GM12878 (cell line): ENCODE data around the gene ACSL1. TPM values are rescaled to one million over a fixed set of nuclear protein-coding genes. Genes with fewer than 3 reads are reported as not detected.

ENCODE experiments used
- ATAC-seq: fragments of 200-7000 bp; cut with Tn5 transposase; 3 replicates; pipeline ENCODE4 v1.9.1; 2020; ENCODE audit warnings: mild to moderate bottlenecking, moderate library complexity
- BruUV-seq: library from RNA; stranded (reverse); fragments of 400-500 nt; replicated peaks from 2 replicates; lab custom pipeline; 2021; lab: Mats Ljungman, UMichigan
- CTCF ChIA-PET: fragments of 300-600 bp; sonication (Branson Sonifier 250); formaldehyde crosslinking; extraction: SDS; loops from one replicate; lab custom pipeline; 2021; ENCODE audit warnings: inconsistent platforms; lab: Yijun Ruan, JAX
- POLR2A ChIA-PET: fragments of 350-600 bp; formaldehyde crosslinking; extraction: SDS; loops from one replicate; lab custom pipeline; 2021; ENCODE audit warnings: inconsistent platforms; lab: Charles Lee
- RAD21 ChIA-PET: fragments of 300-600 bp; sonication (Branson Sonifier 250); formaldehyde crosslinking; loops from one replicate; lab custom pipeline; 2023; ENCODE audit warnings: antibody characterized with exemption; ENCODE audit not compliant: unreplicated experiment; lab: Charles Lee
- SMC1A ChIA-PET: fragments of 300-600 bp; sonication (Branson Sonifier 250); formaldehyde crosslinking; loops from one replicate; lab custom pipeline; 2023; ENCODE audit not compliant: unreplicated experiment, uncharacterized antibody; lab: Charles Lee
- DNase-seq: peaks from one replicate; pipeline ENCODE4 v3.0.0-alpha.2; 2011; ENCODE audit warnings: low read depth, low spot score
- FAIRE-seq: peaks from 3 replicates; lab custom pipeline; 2011; peaks lifted over from hg19 to GRCh38; lab: Jason Lieb, UNC
- H2AFZ ChIP-seq: 2 replicates; pipeline ENCODE4 v1.6.0; 2011; ENCODE audit warnings: low read depth, low read length, control low read depth; ENCODE audit not compliant: control insufficient read depth
- H3K27ac ChIP-seq: 2 replicates; pipeline ENCODE4 v1.5.1; 2011; ENCODE audit warnings: control low read depth; ENCODE audit not compliant: control insufficient read depth, insufficient read depth
- H3K27me3 ChIP-seq, 2 experiments: replicated peaks in 1 of 2; 2 replicates each; pipeline versions ENCODE4 v1.6.0 to v1.6.1; 2011; ENCODE audit warnings: low read length in 1 of 2; ENCODE audit not compliant: control insufficient read depth in 2 of 2, insufficient read depth in 2 of 2
- H3K36me3 ChIP-seq, 2 experiments: 2 replicates each; pipeline ENCODE4 v1.5.1; 2011; ENCODE audit warnings: low read length in 1 of 2; ENCODE audit not compliant: control insufficient read depth in 2 of 2, insufficient read depth in 2 of 2
- H3K4me1 ChIP-seq: 2 replicates; pipeline ENCODE4 v1.6.1; 2011; ENCODE audit warnings: mild to moderate bottlenecking, low read length, moderate library complexity, mixed read lengths; ENCODE audit not compliant: control insufficient read depth, insufficient read depth
- H3K4me2 ChIP-seq: 2 replicates; pipeline ENCODE4 v1.6.0; 2011; ENCODE audit warnings: control low read depth; ENCODE audit not compliant: control insufficient read depth, insufficient read depth
- H3K4me3 ChIP-seq: fragments of 200-600 bp; sonication (generic); 2 replicates; pipeline ENCODE4 v1.5.1; 2016
- H3K79me2 ChIP-seq: 2 replicates; pipeline ENCODE4 v1.6.0; 2011; ENCODE audit warnings: low read length; ENCODE audit not compliant: control insufficient read depth, insufficient read depth
- H3K9ac ChIP-seq: 2 replicates; pipeline ENCODE4 v1.8.0; 2011; ENCODE audit warnings: low read length, control low read depth, mixed read lengths; ENCODE audit not compliant: control insufficient read depth, insufficient read depth
- H3K9me3 ChIP-seq: replicated peaks from 3 replicates; pipeline ENCODE4 v1.5.1; 2011; ENCODE audit warnings: mild to moderate bottlenecking, low read length; ENCODE audit not compliant: control insufficient read depth, insufficient read depth
- H4K20me1 ChIP-seq: 2 replicates; pipeline ENCODE4 v1.6.0; 2011; ENCODE audit not compliant: control insufficient read depth, insufficient read depth
- ATF3 ChIP-seq: IDR thresholded peaks from 2 replicates; pipeline ENCODE4 v1.6.1; 2011; ENCODE audit warnings: low read depth, mild to moderate bottlenecking, low read length, moderate library complexity, borderline replicate concordance; ENCODE audit errors: extremely low read depth
- CBFB ChIP-seq: IDR thresholded peaks from 2 replicates; pipeline ENCODE4 v1.6.1; 2016; ENCODE audit warnings: antibody characterized with exemption, low read depth
- ESRRA ChIP-seq: IDR thresholded peaks from 2 replicates; pipeline ENCODE4 v1.6.1; 2012; ENCODE audit warnings: mild to moderate bottlenecking, low read length, improper control_type of control experiment
- ETV6 ChIP-seq, 2 experiments: fragments of 450-650 bp in 1 of 2; IDR thresholded peaks in 1 of 2; conservative IDR thresholded peaks in 1 of 2; 2 replicates each; pipeline ENCODE4 v1.6.1; 2014; ENCODE audit warnings: antibody characterized with exemption in 1 of 2, borderline replicate concordance in 1 of 2, low read depth in 1 of 2, mild to moderate bottlenecking in 1 of 2, moderate library complexity in 1 of 2
- FOXK2 ChIP-seq: fragments of 450-650 bp; IDR thresholded peaks from 2 replicates; pipeline ENCODE4 v1.6.1; 2017; ENCODE audit warnings: mild to moderate bottlenecking, moderate library complexity
- IKZF2 ChIP-seq, 2 experiments: fragments of 450-650 bp; IDR thresholded peaks; 2 replicates each; pipeline ENCODE4 v1.6.1; 2017; ENCODE audit warnings: mild to moderate bottlenecking in 2 of 2, moderate library complexity in 2 of 2
- JUNB ChIP-seq: IDR thresholded peaks from 2 replicates; pipeline ENCODE4 v1.6.1; 2016; ENCODE audit warnings: antibody characterized with exemption, mild to moderate bottlenecking
- PAX8 ChIP-seq: fragments of 450-650 bp; IDR thresholded peaks from 2 replicates; pipeline ENCODE4 v1.6.1; 2017; ENCODE audit warnings: mild to moderate bottlenecking, moderate library complexity
- PBX3 ChIP-seq: IDR thresholded peaks from 2 replicates; pipeline ENCODE4 v1.6.1; 2011; ENCODE audit warnings: mild to moderate bottlenecking, low read depth, low read length, moderate library complexity; ENCODE audit not compliant: insufficient replicate concordance
- POLR2A ChIP-seq: IDR thresholded peaks from 2 replicates; pipeline ENCODE4 v1.6.1; 2011; ENCODE audit warnings: low read depth, mild to moderate bottlenecking, low read length
- SMARCA5 ChIP-seq: fragments of 450-650 bp; IDR thresholded peaks from 2 replicates; pipeline ENCODE4 v1.6.1; 2017; ENCODE audit warnings: mild to moderate bottlenecking
- ZNF274 ChIP-seq: IDR thresholded peaks from one replicate; pipeline ENCODE4 v1.8.0; 2011; ENCODE audit not compliant: insufficient read length, insufficient read depth
- ZSCAN29 ChIP-seq: fragments of 450-650 bp; IDR thresholded peaks from 2 replicates; pipeline ENCODE4 v1.6.1; 2017; ENCODE audit warnings: mild to moderate bottlenecking, moderate library complexity
- ZZZ3 ChIP-seq: IDR thresholded peaks from 2 replicates; pipeline ENCODE4 v1.6.1; 2011; ENCODE audit warnings: low read depth; ENCODE audit not compliant: control insufficient read depth, insufficient read length
- WGBS: methylation state at CpG from one replicate; pipeline ENCODE4 v1.1.6; 2016; ENCODE audit warnings: low lambda C conversion rate; ENCODE audit not compliant: insufficient replicate concordance, insufficient coverage; ENCODE audit errors: missing lambda C conversion rate; 5-methylcytosine and 5-hydroxymethylcytosine counted together
- in situ Hi-C: fragments of 300-500 bp; cut with MboI; formaldehyde crosslinking; loops from 9 replicates; pipeline ENCODE4 v1.14.3; 2018; ENCODE audit warnings: mixed read lengths
- intact Hi-C: fragments of 100-400 bp; cut with micrococcal nuclease; formaldehyde crosslinking; loops from one replicate; pipeline ENCODE4 v1.14.2; 2022; ENCODE audit not compliant: unreplicated experiment
- polyA plus RNA-seq, 11 experiments: library from polyadenylated mRNA; depleted of rRNA in 4 of 11; unstranded in 6 of 11; stranded (reverse) in 5 of 11; fragments of >200 nt; fragmentation: Nextera tagmentation in 4 of 11; fragmentation: Illumina TruSeq in 1 of 11; extraction: Ambion mirVana in 4 of 11; extraction: Trizol in 1 of 11; gene quantifications; 1 replicate in 1 of 11; 2 replicates in 10 of 11; pipeline versions ENCODE4 v1.2.1 to v1.2.3, GENCODE V29; 2011 to 2016; ENCODE audit warnings: inconsistent platforms in 2 of 11, missing spikeins in 2 of 11, low read depth in 1 of 11
- total RNA-seq, 4 experiments: library from RNA; depleted of rRNA in 3 of 4; stranded (reverse); fragments of >200 nt in 3 of 4; fragmentation: Illumina TruSeq in 1 of 4; extraction: Trizol in 1 of 4; gene quantifications; 2 replicates each; pipeline versions ENCODE4 v1.2.1 to v1.2.3, GENCODE V29; 2013 to 2021

Gene ACSL1
- total and polyA plus RNA-seq, 10 of the 15 experiments (the other 5 are each of a cell fraction or from before 2014, with no cell fraction given), result 30.7 to 68.1 (median 58.7) TPM

GRCh38 chr4:184744236-184744635, 81.5 kb downstream of the ACSL1 start:
- FAIRE-seq, result no peak
- 78% methylated on average over 10 of the region's 10 CpGs for WGBS
- Histone ChIP-seq H2AFZ (no peak overlapping the region), H3K4me3 (no peak overlapping the region), H3K4me2 (no peak overlapping the region), H4K20me1 (no peaks in the 10 kb centered on the region), H3K79me2 (no peaks in the 10 kb centered on the region), H3K4me1 (no peaks in the 10 kb centered on the region), H3K27me3 (no peaks in the 10 kb centered on the region), H3K9ac (no peak overlapping the region)
- no peak for DNase-seq
- POLR2A ChIA-PET, result interaction anchor here (0.5 kb wide), 1 partner anchor 933 kb away, joined by 3 read pairs; no protein-coding TSS in a partner anchor
- RAD21 ChIA-PET, result interaction anchor here (1.4 kb wide), 1 partner anchor 479 kb away, joined by 5 read pairs; no protein-coding TSS in a partner anchor
- BruUV-seq, result no TSS peak
- in situ Hi-C loops, result no loop called here
- SMC1A ChIA-PET, result interaction anchor here (2.2 kb wide), 1 partner anchor 352 kb away, joined by 7 read pairs; no protein-coding TSS in a partner anchor
- ATAC-seq, result no peak
- intact Hi-C loops, result loop anchor here (2.0 to 10.0 kb wide), 2 partner anchors 261 to 391 kb away; no protein-coding TSS in a partner anchor
- no peak for TF ChIP-seq ZNF274
- no peak for TF ChIP-seq ESRRA
- TF ChIP-seq FOXK2, result no peak
- TF ChIP-seq JUNB, result no peak
- TF ChIP-seq SMARCA5, result no peak
- TF ChIP-seq, all 136 proteins: peak for 0
- Histone ChIP-seq H3K27ac (no peak overlapping the region), H3K36me3 (no peaks in the 10 kb centered on the region; a peak in 1 of 4 replicates), H3K9me3 (no peaks in the 10 kb centered on the region; the same call in 2 of the 3 replicates)
- CTCF ChIA-PET, result no interaction called here

GRCh38 chr4:184743650-184744049, 82.1 kb downstream of the ACSL1 start:
- intact Hi-C loops, result loop anchor here (2.0 to 10.0 kb wide), 2 partner anchors 261 to 391 kb away; no protein-coding TSS in a partner anchor
- WGBS, result 92% methylated on average over 4 of the region's 4 CpGs
- in situ Hi-C loops, result no loop called here
- Histone ChIP-seq H3K27me3 (no peaks in the 10 kb centered on the region), H3K4me3 (no peak overlapping the region), H2AFZ (no peak overlapping the region), H4K20me1 (no peaks in the 10 kb centered on the region), H3K27ac (no peak overlapping the region), H3K9ac (no peak overlapping the region), H3K4me2 (no peak overlapping the region), H3K4me1 (no peaks in the 10 kb centered on the region), H3K36me3 (no peaks in the 10 kb centered on the region; a peak in 1 of 4 replicates), H3K79me2 (no peaks in the 10 kb centered on the region), H3K9me3 (no peaks in the 10 kb centered on the region; the same call in 2 of the 3 replicates)
- CTCF ChIA-PET, result interaction anchor here (0.7 kb wide), 1 partner anchor 166 kb away, joined by 3 read pairs; no protein-coding TSS in a partner anchor
- no TSS peak for BruUV-seq
- ATAC-seq (no peak), FAIRE-seq (no peak), DNase-seq (no peak)
- SMC1A ChIA-PET, result interaction anchor here (1.0 to 2.2 kb wide), 2 partner anchors 71 to 352 kb away, joined by 4 to 7 read pairs; no protein-coding TSS in a partner anchor
- POLR2A ChIA-PET, result no interaction called here
- RAD21 ChIA-PET, result interaction anchor here (1.4 kb wide), 1 partner anchor 479 kb away, joined by 5 read pairs; no protein-coding TSS in a partner anchor
- TF ChIP-seq ZSCAN29, result no peak
- no peak for TF ChIP-seq PBX3
- no peak for TF ChIP-seq ATF3
- TF ChIP-seq IKZF2 (IDR thresholded peaks at IDR 0.05), result no peak
- no peak for TF ChIP-seq ETV6 (conservative IDR thresholded peaks at IDR 0.05 in 1 of 2, IDR thresholded peaks at IDR 0.05 in 1 of 2; ENCODE audit: borderline replicate concordance in 1 of 2, low read depth in 1 of 2)
- TF ChIP-seq POLR2A, result no peak
- no peak for TF ChIP-seq ZZZ3
- TF ChIP-seq PAX8, result no peak
- TF ChIP-seq CBFB, result no peak
